Right lobe of liver (tissue), 6 donors: ENCODE data around the gene NF1. TPM values are rescaled to one million over a fixed set of nuclear protein-coding genes. Genes with fewer than 3 reads are reported as not detected.

Experiments used
- ATAC-seq, 4 donors: fragments of 200-7000 bp; cut with Tn5 transposase; one replicate each; pipeline ENCODE4 v1.9.1; 2020; ENCODE audit warnings: mild to moderate bottlenecking in 4 of 4, moderate library complexity in 4 of 4
- DNase-seq, 3 donors: peaks; one replicate each; pipeline ENCODE4 v3.0.0-alpha.2; 2020
- H3K27ac ChIP-seq, 3 donors: fragments of 200-600 bp; one replicate each; pipeline ENCODE4 v1.8.0; 2022
- H3K27me3 ChIP-seq, 2 donors: fragments of 200-600 bp; one replicate each; pipeline ENCODE4 v1.8.0; 2022
- H3K36me3 ChIP-seq, 4 donors: fragments of 200-600 bp; sonication (generic) in 1 of 4; one replicate each; pipeline versions ENCODE4 v1.5.1 to v1.8.0; 2017 to 2022; ENCODE audit warnings: control low read depth in 1 of 4
- H3K4me1 ChIP-seq, 4 donors: fragments of 200-600 bp; sonication (generic) in 1 of 4; one replicate each; pipeline versions ENCODE4 v1.5.1 to v1.8.0; 2017 to 2022; ENCODE audit warnings: control low read depth in 1 of 4
- H3K4me3 ChIP-seq, 3 donors: fragments of 200-600 bp; one replicate each; pipeline ENCODE4 v1.8.0; 2022
- H3K9me3 ChIP-seq, 4 donors: fragments of 200-600 bp; sonication (generic) in 1 of 4; one replicate each; pipeline versions ENCODE4 v1.5.1 to v1.8.0; 2017 to 2022; ENCODE audit warnings: control low read depth in 1 of 4
- CTCF ChIP-seq, 4 donors: fragments of 200-600 bp in 3 of 4; fragments of 450-650 bp in 1 of 4; IDR thresholded peaks; one replicate each; pipeline versions ENCODE4 v1.5.1 to v1.8.0; 2016 to 2022; ENCODE audit warnings: antibody characterized with exemption in 4 of 4, mild to moderate bottlenecking in 2 of 4
- POLR2A ChIP-seq: fragments of 450-650 bp; IDR thresholded peaks from one replicate; pipeline ENCODE4 v1.6.1; 2017; ENCODE audit warnings: antibody characterized with exemption, mild to moderate bottlenecking
- WGBS: methylation state at CpG from one replicate; pipeline ENCODE4 v1.1.6; 2018; ENCODE audit warnings: low coverage, low lambda C conversion rate; ENCODE audit not compliant: insufficient coverage; ENCODE audit errors: missing lambda C conversion rate; 5-methylcytosine and 5-hydroxymethylcytosine counted together
- intact Hi-C, 2 donors: fragments of 100-400 bp; cut with DNase I; formaldehyde crosslinking; loops; one replicate each; pipeline versions ENCODE4 v1.11.2 to v1.14.1; 2022
- total RNA-seq, 6 experiments: library from RNA; depleted of rRNA in 2 of 6; stranded (reverse); fragments of >200 nt in 2 of 6; fragmentation: NEBNext Ultra II Directional in 3 of 6; extraction: Animal tissue kit (Norgen Biotek cat#: 25700) in 3 of 6; gene quantifications; one replicate each; pipeline versions ENCODE4 v1.1.0 to v1.2.4, GENCODE V29; 2016 to 2023
- donor health status: DM: no; HTN: yes; CAD: no.
- donor health status: DM: no; HTN: no; CAD: no.
- donor health status: DM: no; HTN: no; CAD: no.
- donor health status: DM: no; HTN: yes; CAD: no.
- donor health status: DM: no; HTN: yes; CAD: no.

Gene NF1
- total RNA-seq, 6 experiments from 2014 or later, result 26.6 to 35.3 (median 30.0) TPM

- Histone ChIP-seq H3K27me3 (no peaks in the 10 kb centered on the region), H3K27ac (no peak overlapping the region), H3K9me3 (no peaks in the 10 kb centered on the region), H3K4me1 (peaks cover 0 to 5% (median 0%) of the 10 kb centered on the region in 4 donors), H3K4me3 (no peak overlapping the region), H3K36me3 (no peaks in the 10 kb centered on the region)
- TF ChIP-seq POLR2A, result no peak
- TF ChIP-seq CTCF (IDR thresholded peaks at IDR 0.05), result no peak
- 72% methylated on average over 3 of the region's 3 CpGs for WGBS
- DNase-seq (no peak), ATAC-seq (no peak)
- intact Hi-C loops, result no loop called here
Observed at GRCh38 chr17:31128241-31128640, 33.5 kb downstream of the NF1 start.

- Histone ChIP-seq H3K9me3 (no peaks in the 10 kb centered on the region), H3K4me1 (peaks cover 0 to 5% (median 0%) of the 10 kb centered on the region in 4 donors), H3K27me3 (no peaks in the 10 kb centered on the region), H3K4me3 (no peak overlapping the region), H3K27ac (no peak overlapping the region), H3K36me3 (no peaks in the 10 kb centered on the region)
- TF ChIP-seq CTCF (IDR thresholded peaks at IDR 0.05) (no peak), POLR2A (no peak)
- intact Hi-C loops, result no loop called here
- ATAC-seq, result peak in 3 of 4 donors; percentile 32 to 43 (median 41)
- no peak for DNase-seq
- 40% methylated on average over 2 of the region's 15 CpGs for WGBS
Observed at GRCh38 chr17:31130286-31131224, 35.8 kb downstream of the NF1 start.

GRCh38 chr17:31131299-31131698 lies 36.5 kb downstream of the NF1 start:
- H3K4me1 ChIP-seq, result peaks cover 0 to 5% (median 0%) of the 10 kb centered on the region in 4 donors
- TF ChIP-seq CTCF (IDR thresholded peaks at IDR 0.05) (no peak), POLR2A (no peak)
- H3K27ac ChIP-seq, result no peak overlapping the region
- H3K27me3 ChIP-seq, result no peaks in the 10 kb centered on the region
- no peaks in the 10 kb centered on the region for H3K36me3 ChIP-seq
- ATAC-seq, result peak in 1 of 4 donors; percentile 6
- DNase-seq, result no peak
- intact Hi-C loops, result no loop called here
- H3K4me3 ChIP-seq, result no peak overlapping the region
- 69% methylated on average over 2 of the region's 3 CpGs for WGBS
- no peaks in the 10 kb centered on the region for H3K9me3 ChIP-seq

- no peak for ATAC-seq
- 86% methylated on average over 3 of the region's 3 CpGs for WGBS
- TF ChIP-seq POLR2A (no peak), CTCF (IDR thresholded peaks at IDR 0.05) (no peak)
- H3K36me3 ChIP-seq, result no peaks in the 10 kb centered on the region
- no peak overlapping the region for H3K4me3 ChIP-seq
- H3K27me3 ChIP-seq, result no peaks in the 10 kb centered on the region
- H3K27ac ChIP-seq, result no peak overlapping the region
- intact Hi-C loops, result no loop called here
- DNase-seq, result no peak
- H3K9me3 ChIP-seq, result no peaks in the 10 kb centered on the region
- peaks cover 0 to 5% (median 0%) of the 10 kb centered on the region in 4 donors for H3K4me1 ChIP-seq
Observed at GRCh38 chr17:31132977-31133376, 38.2 kb downstream of the NF1 start.
